NT2/D1 (cell line): ENCODE results near the gene PDE4C.

Source experiments
- SUZ12 ChIP-seq: IDR thresholded peaks from 2 replicates; pipeline ENCODE4 v1.6.1; 2011; ENCODE audit not compliant: insufficient read length, insufficient read depth; ENCODE audit errors: extremely low read depth
- YY1 ChIP-seq: IDR thresholded peaks from 2 replicates; pipeline ENCODE4 v1.6.1; 2011; ENCODE audit not compliant: insufficient read length, insufficient read depth

GRCh38 chr19:18193388-18194180, 32.7 kb downstream of the PDE4C start:
- no peak for TF ChIP-seq SUZ12
- TF ChIP-seq YY1 = no peak
